HUDEP-2 (cell line): ENCODE results near the gene MAGEL2.

Source experiments
- DNase-seq, 76 experiments: peaks; one replicate each; lab custom pipeline; 2025; ENCODE audit not compliant: unreplicated experiment in 76 of 76; lab: John Stamatoyannopoulos, UW

MAGEL2 gene

DNA sequence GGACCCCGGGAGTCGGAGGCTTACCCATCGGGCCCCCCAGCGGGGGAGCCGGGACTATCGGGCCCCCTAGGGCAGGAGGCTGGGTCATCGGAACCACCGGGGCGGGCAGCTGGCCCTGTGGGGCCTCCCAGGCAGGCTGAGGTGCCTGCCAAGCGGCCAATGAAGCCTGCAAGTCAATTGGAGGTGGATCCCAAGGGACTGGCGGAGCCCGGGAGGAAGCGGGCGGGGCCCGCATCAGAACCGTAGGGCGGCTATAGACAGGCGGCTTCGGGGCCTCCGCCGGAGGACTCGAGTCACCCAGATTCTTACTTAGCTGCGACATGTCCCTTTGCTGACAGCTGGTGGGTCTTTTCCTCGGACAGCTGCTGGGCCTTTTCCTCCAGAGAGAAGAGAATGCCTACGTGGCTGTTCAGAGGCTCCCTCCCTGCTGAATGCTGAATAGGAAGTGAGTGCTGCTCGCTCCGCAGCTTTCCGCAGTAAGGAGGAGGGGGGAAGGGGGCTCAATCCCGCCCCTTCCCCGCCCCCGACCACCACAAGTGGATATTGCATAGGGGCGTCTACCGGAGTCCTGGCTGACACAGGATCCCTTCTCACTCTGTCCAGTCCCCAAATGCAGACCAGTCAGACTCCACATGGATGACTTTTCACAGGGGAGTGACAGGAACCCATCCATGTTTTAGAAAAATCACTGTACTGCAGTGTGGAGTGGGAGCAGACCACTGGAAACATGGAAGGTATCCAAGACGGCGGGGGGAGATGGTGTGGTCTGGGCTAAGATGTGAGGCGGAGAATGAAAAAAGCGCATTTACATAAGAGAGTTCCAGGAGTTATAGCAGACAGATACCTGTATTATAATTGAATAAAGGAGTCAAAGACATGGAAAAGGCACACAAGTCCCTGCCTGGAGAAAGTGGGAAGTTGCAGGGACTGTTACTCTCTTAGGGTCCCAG is at the start of gene MAGEL2:
Gene MAGEL2, minus strand, starts transcription at position 447 of the 950 bp plus-strand sequence. Its CDS starts 125 bp downstream, at position 322.
- no peak for DNase-seq

- DNase-seq = no peak
Observed at GRCh38 chr15:23695282-23695681, 47.6 kb upstream of the MAGEL2 start.

DNA sequence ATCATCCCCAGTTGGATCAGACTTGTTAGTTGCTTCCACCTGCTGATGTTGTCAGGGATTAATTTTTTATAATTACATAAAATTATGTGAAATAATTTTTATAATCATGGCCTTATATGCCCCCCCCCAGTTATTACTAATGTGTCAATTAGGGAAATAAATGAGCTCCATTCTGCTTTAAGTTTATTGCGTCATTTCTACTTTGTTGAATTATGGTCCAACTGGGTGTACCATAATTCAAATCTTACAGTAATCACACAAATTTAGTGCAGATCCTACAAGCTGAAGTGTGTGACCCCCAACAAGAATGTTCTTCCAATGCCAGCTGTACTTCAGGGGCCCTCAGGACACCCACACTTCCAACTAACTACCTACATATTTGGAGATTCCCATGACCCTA is 46.9 kb upstream of the MAGEL2 start:
- DNase-seq = no peak

GRCh38 chr15:23690450-23690852 is 42.8 kb upstream of the MAGEL2 start:
- no peak for DNase-seq

- no peak for DNase-seq
Observed at GRCh38 chr15:23690015-23690414, 42.3 kb upstream of the MAGEL2 start.

DNA sequence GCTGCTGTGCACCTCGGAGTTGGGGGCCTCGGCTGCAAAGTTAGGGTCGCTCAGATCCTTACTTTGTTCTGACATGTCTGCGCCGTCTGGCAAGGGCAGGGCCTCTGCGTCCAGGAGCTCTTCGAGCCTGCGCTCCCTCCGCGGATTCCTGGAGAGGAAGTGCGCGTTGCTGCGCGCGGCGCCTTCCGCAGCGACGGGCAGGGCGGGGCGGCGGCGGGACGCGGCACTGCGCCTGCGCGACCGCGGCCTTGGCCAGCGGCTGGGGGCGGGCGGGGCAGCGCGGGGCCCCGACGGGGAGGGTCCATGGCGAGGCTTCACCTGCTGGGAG is 39.4 kb upstream of the MAGEL2 start, which contains the start of gene NDN:
Gene NDN, minus strand, starts transcription at position 163 of the 328 bp plus-strand sequence. Its CDS starts 88 bp downstream, at position 75.
- no peak for DNase-seq

- no peak for DNase-seq
Observed at GRCh38 chr15:23686466-23687142, 38.9 kb upstream of the MAGEL2 start.

GRCh38 chr15:23671481-23671880 is 23.8 kb upstream of the MAGEL2 start:
- no peak for DNase-seq

DNA sequence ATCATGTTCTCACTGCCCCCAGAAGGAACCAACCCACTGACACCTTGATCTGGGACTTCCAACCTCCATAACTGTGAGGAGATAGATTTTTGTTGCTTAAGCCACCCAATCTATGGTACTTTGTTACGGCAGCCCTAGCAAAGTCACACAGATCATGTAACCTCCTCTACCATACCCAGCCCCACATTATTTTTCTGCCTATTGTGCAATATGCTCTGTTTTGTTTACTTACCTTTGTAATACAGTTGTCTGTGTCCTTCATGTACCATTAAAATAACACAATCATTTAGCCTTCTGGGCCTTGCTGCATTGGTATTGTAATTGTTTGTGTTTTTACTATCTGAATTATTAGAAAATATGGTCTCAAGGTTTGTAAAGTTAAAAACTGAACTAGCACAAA is 23.3 kb upstream of the MAGEL2 start:
- DNase-seq = no peak

DNA sequence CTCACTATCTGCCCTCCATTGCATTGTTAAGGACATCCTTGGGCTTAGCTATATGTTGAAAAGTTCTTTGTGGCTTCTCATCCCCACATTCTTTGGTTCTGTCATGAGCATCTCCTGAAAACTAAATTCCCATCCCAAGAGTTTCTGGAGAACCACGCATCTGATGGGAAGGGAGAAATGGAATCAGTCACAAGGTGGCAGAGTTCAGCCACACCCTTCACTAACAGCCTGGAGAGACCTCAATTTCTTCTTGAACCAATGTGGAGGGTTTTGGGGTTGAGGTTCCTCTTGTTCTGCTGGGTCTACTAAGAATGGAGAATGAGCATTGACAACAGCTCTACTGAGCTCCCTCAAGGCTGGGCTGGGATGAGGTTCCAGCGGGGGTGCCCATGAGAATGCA is 15.6 kb upstream of the MAGEL2 start:
- no peak for DNase-seq

- peak in 4 of 76 experiments; percentile 1 to 10 (median 2) for DNase-seq
Observed at GRCh38 chr15:23648920-23649515, 1.4 kb upstream of the MAGEL2 start.

- DNase-seq = no peak
Observed at GRCh38 chr15:23647001-23647295, 719 bp downstream of the MAGEL2 start.

DNA sequence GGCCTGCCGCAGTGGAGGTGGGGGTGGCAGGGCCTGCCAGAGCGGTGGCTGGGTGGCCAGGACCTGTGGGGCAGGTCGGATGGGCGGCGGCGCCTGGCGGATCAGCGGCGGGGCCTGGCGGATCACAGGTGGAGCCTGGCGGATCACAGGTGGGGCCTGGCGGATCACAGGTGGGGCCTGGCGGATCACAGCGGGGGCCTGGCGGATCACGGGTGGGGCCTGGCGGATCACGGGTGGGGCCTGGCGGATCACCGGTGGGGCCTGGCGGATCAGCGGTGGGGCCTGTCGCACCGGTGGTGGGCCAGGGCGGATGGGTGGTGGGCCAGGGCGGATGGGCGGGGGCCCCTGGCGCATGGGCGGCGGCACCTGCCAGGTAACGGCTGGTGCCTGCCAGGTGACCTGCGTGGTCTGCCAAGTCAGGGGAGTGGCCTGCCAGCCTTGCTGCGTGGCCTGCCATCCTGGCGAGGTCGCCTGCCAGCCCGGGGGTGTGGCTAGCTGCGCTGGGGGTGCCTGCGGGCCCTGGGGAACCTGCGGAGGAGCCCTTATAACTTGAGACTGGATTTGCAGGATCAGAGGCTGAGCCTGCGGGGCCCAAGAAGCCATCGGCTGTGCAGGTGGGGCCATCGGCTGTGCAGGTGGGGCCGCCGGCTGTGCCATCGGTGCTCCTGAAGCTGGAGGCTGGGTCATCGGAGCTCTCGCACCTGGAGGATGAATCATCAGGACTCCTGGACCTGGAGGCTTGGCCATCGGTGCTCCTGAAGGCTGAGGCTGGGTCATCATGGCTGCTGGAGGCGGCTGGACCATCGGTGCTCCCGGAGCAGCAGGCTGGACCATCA is 1.3 kb downstream of the MAGEL2 start:
- no peak for DNase-seq

DNA sequence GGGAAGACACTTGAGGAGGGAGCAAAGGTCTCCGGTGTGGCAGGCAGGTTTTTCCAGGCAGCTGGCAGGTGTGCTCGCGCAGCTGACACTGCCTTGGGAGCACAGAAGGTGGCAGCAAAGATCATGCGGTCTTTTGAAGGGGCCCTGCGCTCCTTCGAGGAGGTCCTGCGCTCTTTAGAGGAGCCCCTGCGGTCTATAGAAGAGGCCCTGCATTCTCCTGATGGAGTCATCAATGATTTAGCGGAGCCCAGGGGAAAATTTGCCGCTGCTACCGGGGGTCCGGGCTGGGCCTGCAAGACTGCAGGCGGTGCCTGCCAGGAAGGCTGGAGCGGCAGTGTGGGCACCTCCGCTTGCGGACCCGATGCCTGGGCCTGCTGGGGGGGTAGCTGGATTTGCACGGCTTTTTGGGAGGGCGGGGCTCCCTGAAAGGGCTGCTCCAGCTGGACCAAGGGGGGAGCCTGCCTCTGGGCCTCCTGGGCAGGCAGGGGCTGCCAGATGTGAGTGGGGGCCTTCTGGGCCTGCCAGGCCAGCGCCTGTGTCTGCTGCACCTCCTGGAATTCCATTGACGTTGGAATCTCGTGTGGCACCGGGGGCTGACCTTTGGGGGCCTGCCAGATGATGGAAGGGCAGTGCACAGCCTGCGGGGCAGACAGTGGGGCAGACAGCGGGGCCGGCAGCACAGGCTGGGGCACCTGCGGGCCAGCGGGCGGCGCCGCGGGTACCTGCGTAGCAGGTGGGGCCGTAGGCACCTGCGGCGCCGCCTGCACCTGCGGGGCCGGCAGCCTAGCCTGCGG is 2.1 kb downstream of the MAGEL2 start:
- DNase-seq = no peak

DNA sequence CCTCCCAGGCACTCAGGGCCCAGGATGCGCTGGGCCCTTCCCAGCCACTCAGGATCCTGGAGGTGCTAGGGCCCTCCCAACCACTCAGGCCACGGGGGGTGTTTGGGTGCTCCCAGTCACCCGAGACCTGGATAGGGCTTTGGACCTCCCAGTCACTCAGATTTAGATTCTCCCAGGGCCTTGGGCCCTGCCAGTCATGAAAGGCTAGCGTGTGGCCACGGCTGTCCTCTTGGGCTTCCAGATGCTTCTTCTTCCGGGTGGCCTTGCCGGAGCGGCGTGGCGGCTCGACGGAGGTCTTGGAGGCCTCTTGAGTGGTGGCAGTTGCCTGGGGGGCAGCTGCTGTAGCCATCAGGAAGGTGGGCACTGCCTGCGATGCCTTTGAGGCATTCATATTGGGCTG is 2.8 kb downstream of the MAGEL2 start:
- no peak for DNase-seq

GRCh38 chr15:23642413-23643044 is 5.1 kb downstream of the MAGEL2 start:
- DNase-seq = peak in 31 of 76 experiments; percentile 0 to 52 (median 8)

DNA sequence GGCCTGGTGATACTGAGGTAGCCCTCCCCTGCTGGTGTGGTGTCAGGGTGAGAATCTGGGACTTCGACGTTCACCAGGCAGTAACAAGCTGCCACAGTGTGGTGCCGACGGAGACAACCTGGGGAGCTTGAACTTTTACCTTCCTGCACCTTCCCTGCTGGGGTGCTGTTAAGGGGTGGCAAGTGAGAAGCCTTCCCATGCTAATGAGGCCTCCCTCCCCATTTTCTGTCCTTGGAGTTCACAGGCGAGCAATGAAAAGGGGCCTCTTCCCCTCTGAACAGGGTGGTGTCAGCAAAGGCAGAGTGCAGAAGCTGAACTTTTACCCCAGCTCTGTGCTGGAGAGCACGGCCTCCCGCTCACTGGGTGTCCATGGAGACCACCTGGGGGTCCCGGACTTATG is 13.5 kb downstream of the MAGEL2 start:
- DNase-seq = no peak

DNA sequence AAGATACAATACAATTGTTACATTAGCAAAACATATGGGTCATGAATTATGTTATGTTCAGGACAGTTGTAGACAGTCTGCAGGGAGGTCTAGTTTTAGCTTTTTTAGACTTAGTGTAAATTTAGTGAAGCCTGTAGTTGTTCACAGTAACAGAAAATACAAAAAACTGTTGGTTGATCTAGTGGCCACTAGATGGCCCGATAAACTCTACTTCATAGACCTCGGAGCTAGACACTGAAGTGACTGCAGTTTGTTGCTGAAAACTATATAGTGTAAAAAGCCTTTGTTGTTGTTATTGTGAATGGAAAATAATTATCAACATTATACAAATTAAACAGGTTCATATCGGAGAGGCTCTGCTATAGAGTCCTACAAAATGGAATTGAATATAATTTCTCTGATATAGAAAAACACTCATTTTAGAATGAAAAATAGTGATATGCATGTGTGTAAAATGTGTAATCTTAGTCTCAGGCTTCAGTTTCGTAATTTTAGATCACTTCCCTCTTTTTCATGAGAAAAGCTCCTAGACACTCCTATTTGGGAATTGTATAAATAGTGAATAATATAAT is 18.3 kb downstream of the MAGEL2 start:
- peak in 2 of 76 experiments; percentile 0 to 1 for DNase-seq

GRCh38 chr15:23628612-23629233 is 18.9 kb downstream of the MAGEL2 start:
- DNase-seq = no peak
